ENCODE results near the gene OR4D2.
"Not testable (repeated sequence)": the region's sequence is repeated elsewhere in the genome, so short reads cannot be mapped to it uniquely, and the experiment has no call there.

OR4D2 gene

GRCh38 chr17:58136669-58137279 is 30.0 kb upstream of the OR4D2 start:
- Histone ChIP-seq H3K27me3 (ENCODE audit: low read length) (no peaks in the 10 kb centered on the region), H3K4me3 (ENCODE audit: insufficient read depth, low read length, poor library complexity, severe bottlenecking) (no peak overlapping the region)
- peak; percentile 54 for TF ChIP-seq CTCF (IDR thresholded peaks at IDR 0.05; ENCODE audit: insufficient read depth, low read length, poor library complexity, severe bottlenecking)
- no peak for TF ChIP-seq EZH2phosphoT487 (conservative IDR thresholded peaks at IDR 0.05; ENCODE audit: low read length)

GRCh38 chr17:58141505-58141904 is 25.3 kb upstream of the OR4D2 start:
- no peaks in the 10 kb centered on the region for H3K36me3 ChIP-seq (ENCODE audit: low read length)
- H3K4me3 ChIP-seq (ENCODE audit: insufficient read depth, low read length, poor library complexity, severe bottlenecking), result no peak overlapping the region
- no peak overlapping the region for H2AFZ ChIP-seq (ENCODE audit: low read depth, low read length, severe bottlenecking)
- H3K9ac ChIP-seq (ENCODE audit: low read length), result no peak overlapping the region
- H3K79me2 ChIP-seq (ENCODE audit: insufficient read depth, low read length), result no peaks in the 10 kb centered on the region
- no peak for TF ChIP-seq CTCF (IDR thresholded peaks at IDR 0.05; ENCODE audit: insufficient read depth, low read length, poor library complexity, severe bottlenecking)
- TF ChIP-seq EZH2phosphoT487 (conservative IDR thresholded peaks at IDR 0.05; ENCODE audit: low read length), result no peak
- no peaks in the 10 kb centered on the region for H3F3A ChIP-seq (ENCODE audit: insufficient read depth)
- no peaks in the 10 kb centered on the region for H3K27me3 ChIP-seq (ENCODE audit: low read length)
- H3K4me2 ChIP-seq (ENCODE audit: low read depth, low read length, poor library complexity, severe bottlenecking), result no peak overlapping the region
- H3K9me2 ChIP-seq (replicated peaks; ENCODE audit: insufficient read depth, low read length), result no peaks in the 10 kb centered on the region
- H3K27ac ChIP-seq (ENCODE audit: low read depth, low read length), result no peak overlapping the region
- H3K9me3 ChIP-seq (ENCODE audit: insufficient read depth, low read length), result no peaks in the 10 kb centered on the region
- no peaks in the 10 kb centered on the region for H4K20me1 ChIP-seq (ENCODE audit: low read depth, low read length)

More at GRCh38 chr17:58136669-58137279, 30.0 kb upstream of the OR4D2 start:
- Histone ChIP-seq H3K79me2 (ENCODE audit: insufficient read depth, low read length) (no peaks in the 10 kb centered on the region), H3K27ac (ENCODE audit: low read depth, low read length) (no peak overlapping the region), H4K20me1 (ENCODE audit: low read depth, low read length) (no peaks in the 10 kb centered on the region), H3F3A (ENCODE audit: insufficient read depth) (no peaks in the 10 kb centered on the region), H3K4me2 (ENCODE audit: low read depth, low read length, poor library complexity, severe bottlenecking) (no peak overlapping the region), H3K9me3 (ENCODE audit: insufficient read depth, low read length) (no peaks in the 10 kb centered on the region), H3K9ac (ENCODE audit: low read length) (no peak overlapping the region), H3K36me3 (ENCODE audit: low read length) (no peaks in the 10 kb centered on the region), H2AFZ (ENCODE audit: low read depth, low read length, severe bottlenecking) (no peak overlapping the region), H3K9me2 (replicated peaks; ENCODE audit: insufficient read depth, low read length) (no peaks in the 10 kb centered on the region)

- not testable (repeated sequence) for H3K9me2 ChIP-seq (replicated peaks; ENCODE audit: insufficient read depth, low read length); H3K9me3 ChIP-seq (ENCODE audit: insufficient read depth, low read length); H3K27ac ChIP-seq (ENCODE audit: low read depth, low read length); H3F3A ChIP-seq (ENCODE audit: insufficient read depth); H3K4me3 ChIP-seq (ENCODE audit: insufficient read depth, low read length, poor library complexity, severe bottlenecking); H3K36me3 ChIP-seq (ENCODE audit: low read length); H3K9ac ChIP-seq (ENCODE audit: low read length); H4K20me1 ChIP-seq (ENCODE audit: low read depth, low read length); H3K27me3 ChIP-seq (ENCODE audit: low read length); H3K79me2 ChIP-seq (ENCODE audit: insufficient read depth, low read length); H3K4me2 ChIP-seq (ENCODE audit: low read depth, low read length, poor library complexity, severe bottlenecking); H2AFZ ChIP-seq (ENCODE audit: low read depth, low read length, severe bottlenecking)
Measured at GRCh38 chr17:58143335-58143734, 23.4 kb upstream of the OR4D2 start.

- Histone ChIP-seq H3F3A (ENCODE audit: insufficient read depth) (no peaks in the 10 kb centered on the region), H3K27ac (ENCODE audit: low read depth, low read length) (no peak overlapping the region), H3K36me3 (ENCODE audit: low read length) (no peaks in the 10 kb centered on the region), H3K9me3 (ENCODE audit: insufficient read depth, low read length) (no peaks in the 10 kb centered on the region), H3K27me3 (ENCODE audit: low read length) (no peaks in the 10 kb centered on the region), H2AFZ (ENCODE audit: low read depth, low read length, severe bottlenecking) (no peak overlapping the region), H3K4me2 (ENCODE audit: low read depth, low read length, poor library complexity, severe bottlenecking) (no peak overlapping the region), H3K4me3 (ENCODE audit: insufficient read depth, low read length, poor library complexity, severe bottlenecking) (no peak overlapping the region), H3K9ac (ENCODE audit: low read length) (no peak overlapping the region), H4K20me1 (ENCODE audit: low read depth, low read length) (no peaks in the 10 kb centered on the region), H3K9me2 (replicated peaks; ENCODE audit: insufficient read depth, low read length) (no peaks in the 10 kb centered on the region), H3K79me2 (ENCODE audit: insufficient read depth, low read length) (no peaks in the 10 kb centered on the region)
- no peak for TF ChIP-seq CTCF (IDR thresholded peaks at IDR 0.05; ENCODE audit: insufficient read depth, low read length, poor library complexity, severe bottlenecking)
- no peak for TF ChIP-seq EZH2phosphoT487 (conservative IDR thresholded peaks at IDR 0.05; ENCODE audit: low read length)
Measured at GRCh38 chr17:58144801-58145200, 22.0 kb upstream of the OR4D2 start.
